AG04450 (cell line): Measurements from ENCODE around the gene POTEF. TPM values are rescaled to one million over a fixed set of nuclear protein-coding genes. Genes with fewer than 3 reads are reported as not detected.
"Not testable (repeated sequence)": the region's sequence is repeated elsewhere in the genome, so short reads cannot be mapped to it uniquely, and the experiment has no call there.

ENCODE experiments used
- CTCF ChIA-PET: fragments of 300-600, 350-600 bp; formaldehyde crosslinking; extraction: SDS; loops from one replicate; lab custom pipeline; 2022; ENCODE audit warnings: antibody characterized with exemption, inconsistent platforms; lab: Charles Lee
- POLR2A ChIA-PET: fragments of 350-600 bp; formaldehyde crosslinking; extraction: SDS; loops from one replicate; lab custom pipeline; 2021; ENCODE audit warnings: antibody characterized with exemption, inconsistent platforms; lab: Yijun Ruan, JAX
- DNase-seq: peaks from one replicate; pipeline ENCODE4 v3.0.0-alpha.2; 2011; ENCODE audit warnings: low read depth, low spot score
- H3K27ac ChIP-seq: one replicate; pipeline ENCODE4 v1.5.1; 2012; ENCODE audit warnings: low read depth, low read length, control low read depth
- H3K27me3 ChIP-seq: one replicate; pipeline ENCODE4 v1.6.0; 2012; ENCODE audit warnings: low read length; ENCODE audit not compliant: control insufficient read depth, insufficient read depth
- H3K4me3 ChIP-seq: 2 replicates; pipeline ENCODE4 v1.5.1; 2011; ENCODE audit warnings: mild to moderate bottlenecking, low read depth, low read length, control low read depth
- H3K9me3 ChIP-seq: 2 replicates; pipeline ENCODE4 v1.5.1; 2012; ENCODE audit warnings: low read length; ENCODE audit not compliant: control insufficient read depth, insufficient read depth
- polyA plus RNA-seq: library from polyadenylated mRNA; depleted of rRNA; stranded (reverse); fragments of >200 nt; gene quantifications from 2 replicates; pipeline ENCODE4 v1.2.3, GENCODE V29; 2011
- TF ChIP-seq, protein P1 (sequence below): IDR thresholded peaks from 2 replicates; pipeline ENCODE4 v1.5.1; 2011; ENCODE audit warnings: low read depth, low read length, control low read depth, inconsistent platforms

The POTEF gene
- polyA plus RNA-seq, 1 experiment = not detected

DNA sequence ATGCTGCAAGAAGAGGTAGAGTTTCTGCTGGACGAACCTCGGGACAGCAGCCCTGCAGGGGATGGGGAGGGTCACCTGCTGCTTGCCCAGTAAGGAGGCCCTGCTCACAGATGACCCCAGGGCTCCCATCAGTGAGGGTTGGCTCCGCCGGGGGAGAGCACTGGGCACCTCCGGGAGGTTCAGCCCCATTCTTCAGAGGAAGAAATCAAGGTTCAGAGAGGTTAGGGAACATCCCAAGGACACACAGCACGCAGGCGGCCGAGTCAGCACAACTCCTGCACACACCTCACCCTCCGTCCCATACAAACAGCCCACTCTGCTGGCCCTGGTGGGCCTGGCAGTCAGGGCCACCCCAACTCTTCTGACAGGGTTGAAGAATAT lies 27.6 kb upstream of the POTEF start:
- DNase-seq = no peak
- ChIA-PET CTCF (no interaction called here), POLR2A (no interaction called here)
- no peak overlapping the region for H3K4me3 ChIP-seq
- H3K27ac ChIP-seq = peak overlapping the region; percentile 11
- no peaks in the 10 kb centered on the region for H3K27me3 ChIP-seq
- TF ChIP-seq, protein P1, sequence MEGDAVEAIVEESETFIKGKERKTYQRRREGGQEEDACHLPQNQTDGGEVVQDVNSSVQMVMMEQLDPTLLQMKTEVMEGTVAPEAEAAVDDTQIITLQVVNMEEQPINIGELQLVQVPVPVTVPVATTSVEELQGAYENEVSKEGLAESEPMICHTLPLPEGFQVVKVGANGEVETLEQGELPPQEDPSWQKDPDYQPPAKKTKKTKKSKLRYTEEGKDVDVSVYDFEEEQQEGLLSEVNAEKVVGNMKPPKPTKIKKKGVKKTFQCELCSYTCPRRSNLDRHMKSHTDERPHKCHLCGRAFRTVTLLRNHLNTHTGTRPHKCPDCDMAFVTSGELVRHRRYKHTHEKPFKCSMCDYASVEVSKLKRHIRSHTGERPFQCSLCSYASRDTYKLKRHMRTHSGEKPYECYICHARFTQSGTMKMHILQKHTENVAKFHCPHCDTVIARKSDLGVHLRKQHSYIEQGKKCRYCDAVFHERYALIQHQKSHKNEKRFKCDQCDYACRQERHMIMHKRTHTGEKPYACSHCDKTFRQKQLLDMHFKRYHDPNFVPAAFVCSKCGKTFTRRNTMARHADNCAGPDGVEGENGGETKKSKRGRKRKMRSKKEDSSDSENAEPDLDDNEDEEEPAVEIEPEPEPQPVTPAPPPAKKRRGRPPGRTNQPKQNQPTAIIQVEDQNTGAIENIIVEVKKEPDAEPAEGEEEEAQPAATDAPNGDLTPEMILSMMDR = no peak
- H3K9me3 ChIP-seq = no peaks in the 10 kb centered on the region

DNA sequence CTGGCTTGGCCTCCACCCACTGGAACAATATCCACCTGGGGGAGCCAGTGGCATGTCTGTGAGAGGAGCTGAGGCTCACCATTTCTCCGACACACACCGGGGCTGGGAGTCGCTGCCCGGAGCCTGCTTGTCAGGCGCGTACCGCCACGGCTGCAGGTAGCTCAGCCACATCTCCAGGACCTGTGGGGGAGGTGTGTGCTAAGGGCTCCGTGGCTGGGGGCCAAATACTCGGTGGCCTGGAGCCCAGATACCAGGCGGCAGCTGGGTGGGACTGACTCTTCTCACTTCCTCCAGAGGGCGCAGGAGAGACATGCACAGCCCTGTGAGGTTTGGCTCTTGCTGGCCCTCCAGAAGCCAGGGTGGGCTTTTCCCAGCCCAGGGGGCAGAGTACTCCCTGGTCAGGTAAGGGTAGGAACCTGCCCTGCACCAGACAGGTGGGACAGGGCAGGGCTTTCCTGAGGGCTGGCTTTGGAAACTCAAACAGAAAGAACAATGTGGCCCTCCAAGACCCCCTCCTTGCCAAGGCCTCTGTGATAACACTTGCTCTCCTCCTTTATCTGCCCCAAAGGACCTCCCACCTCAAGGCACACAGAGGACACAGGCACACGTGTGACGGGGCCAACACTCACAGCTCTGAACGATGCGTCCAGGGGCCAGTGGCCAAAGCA lies 27.1 kb upstream of the POTEF start:
- CTCF ChIA-PET = interaction anchor here (1.3 kb wide), 1 partner anchor 177 kb away, joined by 9 read pairs; no protein-coding TSS in a partner anchor
- TF ChIP-seq, protein P1 = peak; percentile 56
- DNase-seq, H3K4me3 ChIP-seq, H3K27me3 ChIP-seq, H3K9me3 ChIP-seq, H3K27ac ChIP-seq, POLR2A ChIA-PET: not testable (repeated sequence)

DNA sequence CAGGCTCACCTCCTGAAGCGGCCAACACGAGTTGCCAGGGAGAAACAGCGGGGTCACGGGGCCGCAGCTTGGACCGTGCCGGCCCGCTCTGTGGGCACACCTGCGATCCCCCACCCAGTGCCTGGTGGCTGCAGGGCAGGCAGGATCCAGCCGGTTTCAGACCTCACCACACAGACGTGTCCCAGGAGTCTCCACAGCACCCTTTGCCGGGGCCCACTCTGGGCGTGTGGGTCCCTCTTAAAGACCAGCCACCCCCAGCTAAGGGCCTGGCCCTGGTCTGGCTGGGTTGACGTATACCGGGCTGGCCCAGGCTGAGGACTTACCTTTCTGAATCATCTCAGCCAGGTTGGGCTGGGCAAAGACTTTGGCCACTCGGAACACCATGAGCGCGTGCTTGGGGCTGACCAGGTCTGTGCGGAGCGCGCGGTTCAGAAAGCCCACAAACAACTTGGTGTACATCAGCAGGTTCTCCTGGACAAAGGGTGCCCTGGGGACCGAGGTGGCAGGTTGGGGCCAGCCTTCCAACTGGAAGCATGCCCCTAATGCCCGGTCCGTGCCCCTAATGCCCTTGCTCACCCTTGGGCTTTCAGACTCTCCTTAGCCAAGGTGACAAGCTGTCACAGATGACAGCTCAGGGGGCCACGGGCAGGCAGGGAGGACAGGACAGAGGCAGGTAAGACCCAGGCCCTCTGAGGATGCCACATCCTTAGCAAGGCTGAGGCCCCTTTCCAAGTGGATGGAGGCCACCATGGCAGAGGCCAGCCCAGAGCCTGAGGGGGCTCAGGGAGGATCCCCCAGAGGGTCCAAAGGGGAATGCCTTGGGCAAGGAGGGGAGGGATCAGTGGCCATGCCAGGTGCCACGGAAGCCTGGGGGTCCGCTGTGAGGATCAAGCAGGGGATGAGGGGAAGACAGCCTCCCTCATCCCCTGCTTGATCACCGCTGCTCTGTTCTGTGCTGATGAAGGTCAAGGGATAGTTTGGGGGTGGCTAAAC lies 26.0 kb upstream of the POTEF start:
- Histone ChIP-seq H3K4me3 (no peak overlapping the region), H3K27ac (no peak overlapping the region), H3K27me3 (no peaks in the 10 kb centered on the region), H3K9me3 (no peaks in the 10 kb centered on the region)
- ChIA-PET POLR2A (no interaction called here), CTCF (interaction anchor here (1.3 kb wide), 1 partner anchor 178 kb away, joined by 9 read pairs; no protein-coding TSS in a partner anchor)
- no peak for DNase-seq
- TF ChIP-seq, protein P1 = no peak

DNA sequence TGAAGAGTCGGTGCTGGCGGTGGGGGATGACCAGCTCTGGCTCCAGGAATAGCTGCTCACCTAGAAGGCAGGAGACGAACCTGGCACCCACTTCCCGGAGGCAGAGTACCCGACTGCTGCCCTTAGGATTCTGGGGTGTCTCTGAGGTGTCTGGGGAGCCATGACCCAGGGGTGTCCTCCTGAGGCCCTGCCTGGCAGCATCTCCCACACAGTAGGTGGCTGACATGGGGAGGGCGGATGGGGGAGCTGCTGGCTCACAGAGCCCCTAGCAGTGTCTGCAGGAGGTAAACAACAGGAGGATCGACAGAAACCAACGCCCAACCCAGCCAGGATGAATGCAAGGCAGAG lies 25.4 kb upstream of the POTEF start:
- H3K9me3 ChIP-seq, H3K4me3 ChIP-seq, DNase-seq, H3K27me3 ChIP-seq, H3K27ac ChIP-seq, POLR2A ChIA-PET, CTCF ChIA-PET: not testable (repeated sequence)

DNA sequence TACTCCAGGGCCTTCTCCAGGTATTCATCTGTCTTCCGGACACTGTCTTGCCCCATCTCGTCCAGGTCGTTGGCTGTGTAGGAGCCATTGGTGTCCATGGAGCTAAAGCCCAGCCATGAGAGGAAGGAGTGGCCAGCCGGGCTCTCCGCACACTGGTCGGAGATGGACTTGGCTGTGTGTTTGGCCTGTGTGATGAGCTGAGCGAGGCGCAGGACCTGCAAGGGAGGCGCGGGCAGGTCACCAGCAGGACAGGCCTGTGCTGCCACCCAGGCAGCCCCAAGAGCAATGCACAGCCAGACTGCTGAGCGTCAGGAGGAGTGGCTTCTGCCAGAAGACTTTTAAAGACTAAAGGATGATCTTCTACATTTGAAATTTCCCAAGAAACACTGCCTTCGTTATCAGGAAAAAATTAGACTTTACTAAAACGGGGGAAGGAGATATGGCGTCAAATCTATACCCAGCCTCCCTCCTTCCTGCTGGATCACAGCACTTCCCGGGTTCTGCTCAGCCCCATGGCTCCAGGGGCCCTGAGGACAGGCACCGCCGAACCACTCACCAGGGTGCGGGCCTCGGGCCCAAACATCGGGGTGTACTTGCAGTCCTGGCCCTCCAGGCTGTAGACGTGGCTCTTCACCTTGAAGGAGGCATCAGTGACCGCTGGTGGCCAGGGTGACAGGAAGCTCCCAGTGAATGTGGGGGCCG lies 24.9 kb upstream of the POTEF start:
- H3K9me3 ChIP-seq, POLR2A ChIA-PET, H3K27me3 ChIP-seq, DNase-seq, H3K27ac ChIP-seq, H3K4me3 ChIP-seq: not testable (repeated sequence)
- CTCF ChIA-PET = interaction anchor here (0.9 kb wide), 1 partner anchor 27 kb away, joined by 3 read pairs; the partner anchor contains the start of gene SMPD4
